ENCODE data around the gene SPATA21.
"Not testable (repeated sequence)": the region's sequence is repeated elsewhere in the genome, so short reads cannot be mapped to it uniquely, and the experiment has no call there.

Gene SPATA21

GRCh38 chr1:16464917-16465625, 27.8 kb upstream of the SPATA21 start:
- H3K9me3 ChIP-seq (ENCODE audit: low read length), result no peaks in the 10 kb centered on the region
- peaks cover 2% of the 10 kb centered on the region for H3K4me1 ChIP-seq (ENCODE audit: insufficient read depth, low read length)
- peaks cover 36% of the 10 kb centered on the region for H3K36me3 ChIP-seq (ENCODE audit: insufficient read depth, low read length)
- no peak overlapping the region for H3K4me3 ChIP-seq (ENCODE audit: low read length)
- H3K27me3 ChIP-seq (ENCODE audit: insufficient read depth, low read length), result no peaks in the 10 kb centered on the region
- no peak overlapping the region for H2AFZ ChIP-seq (ENCODE audit: low read depth, low read length)

DNA sequence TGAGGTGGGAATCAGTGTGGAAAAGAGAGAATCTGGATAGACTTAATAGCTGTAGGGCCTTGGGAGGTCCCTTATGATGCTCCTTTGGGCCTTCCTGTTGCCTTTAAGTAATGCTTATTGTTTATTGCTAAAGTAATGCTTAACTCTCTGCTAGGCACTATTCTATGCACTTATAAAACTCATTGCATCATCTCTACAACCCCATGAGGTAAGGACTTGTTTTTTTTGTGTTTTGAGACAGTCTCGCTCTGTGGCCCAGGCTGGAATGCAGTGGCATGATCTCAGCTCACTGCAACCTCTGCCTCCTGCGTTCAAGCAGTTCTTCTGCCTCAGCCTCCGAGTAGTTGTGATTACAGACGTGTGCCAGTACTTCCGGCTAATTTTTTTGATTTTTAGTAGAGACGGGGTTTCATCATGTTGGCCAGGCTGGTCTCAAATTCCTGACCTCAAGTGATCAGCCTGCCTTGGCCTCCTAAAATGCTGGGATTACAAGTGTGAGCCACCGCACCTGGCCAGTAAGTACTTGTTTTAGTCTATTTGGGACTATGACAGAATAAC, 25.6 kb upstream of the SPATA21 start:
- H3K4me1 ChIP-seq (ENCODE audit: insufficient read depth, low read length), result peaks cover 2% of the 10 kb centered on the region
- H3K36me3 ChIP-seq (ENCODE audit: insufficient read depth, low read length), result peaks cover 46% of the 10 kb centered on the region
- no peaks in the 10 kb centered on the region for H3K27me3 ChIP-seq (ENCODE audit: insufficient read depth, low read length)
- H3K4me3 ChIP-seq (ENCODE audit: low read length), result no peak overlapping the region
- H2AFZ ChIP-seq (ENCODE audit: low read depth, low read length), result no peak overlapping the region
- H3K9me3 ChIP-seq (ENCODE audit: low read length), result no peaks in the 10 kb centered on the region

DNA sequence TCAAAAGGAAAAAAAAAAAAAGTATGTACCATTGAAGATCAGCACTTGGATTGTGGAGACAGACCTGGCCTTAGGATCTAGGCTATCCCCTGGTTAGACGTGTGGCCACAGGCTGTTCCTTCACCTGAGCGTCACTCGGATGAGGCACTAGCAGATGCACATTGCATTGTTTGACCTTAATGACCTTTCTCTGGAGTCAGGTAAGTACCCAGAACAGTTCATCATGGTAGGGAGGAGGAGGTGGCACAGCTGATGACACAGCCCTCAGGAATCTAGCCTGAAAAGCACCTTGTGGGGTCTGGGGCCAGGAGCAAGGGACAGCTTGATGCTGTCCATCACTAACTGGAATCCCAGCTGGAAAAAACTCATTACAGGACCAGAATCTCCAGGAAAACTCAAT, 24.5 kb upstream of the SPATA21 start:
- Histone ChIP-seq H3K4me1 (ENCODE audit: insufficient read depth, low read length) (peaks cover 2% of the 10 kb centered on the region), H2AFZ (ENCODE audit: low read depth, low read length) (no peak overlapping the region), H3K27me3 (ENCODE audit: insufficient read depth, low read length) (no peaks in the 10 kb centered on the region), H3K4me3 (ENCODE audit: low read length) (no peak overlapping the region), H3K9me3 (ENCODE audit: low read length) (no peaks in the 10 kb centered on the region), H3K36me3 (ENCODE audit: insufficient read depth, low read length) (peaks cover 55% of the 10 kb centered on the region)

DNA sequence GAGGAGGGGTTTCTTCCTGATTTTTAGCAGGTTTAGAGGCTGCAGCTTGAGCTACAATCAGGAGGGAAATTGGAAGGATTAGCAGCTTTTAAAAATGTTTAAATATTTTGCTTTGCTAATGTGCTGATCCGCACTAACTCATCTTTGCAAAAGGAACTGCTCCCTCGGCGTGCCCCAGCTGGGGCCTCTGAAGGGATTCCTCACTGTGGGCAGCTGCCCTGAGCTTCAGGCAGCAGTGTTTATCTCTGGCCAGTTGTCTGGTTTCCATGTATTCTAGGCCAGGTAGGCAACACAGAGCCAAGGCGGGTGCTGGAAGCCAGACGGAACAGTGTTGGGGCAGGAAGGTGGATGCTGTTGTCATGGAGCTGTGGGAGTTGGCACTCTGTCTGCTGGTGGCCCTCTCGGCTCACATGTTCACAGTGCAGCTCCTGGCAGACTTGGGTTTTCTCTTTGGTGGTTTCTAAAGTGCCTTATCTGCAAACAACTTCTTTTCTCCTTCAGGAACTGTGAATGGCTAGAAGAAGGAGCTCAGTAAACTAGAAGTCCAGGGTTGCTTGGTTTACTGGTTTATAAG, 22.2 kb upstream of the SPATA21 start:
- no peak overlapping the region for H2AFZ ChIP-seq (ENCODE audit: low read depth, low read length)
- H3K36me3 ChIP-seq (ENCODE audit: insufficient read depth, low read length), result peaks cover 72% of the 10 kb centered on the region
- peaks cover 2% of the 10 kb centered on the region for H3K4me1 ChIP-seq (ENCODE audit: insufficient read depth, low read length)
- H3K27me3 ChIP-seq (ENCODE audit: insufficient read depth, low read length), result no peaks in the 10 kb centered on the region
- no peak overlapping the region for H3K4me3 ChIP-seq (ENCODE audit: low read length)
- H3K9me3 ChIP-seq (ENCODE audit: low read length), result no peaks in the 10 kb centered on the region

- Histone ChIP-seq H3K9me3 (ENCODE audit: low read length) (no peaks in the 10 kb centered on the region), H3K4me1 (ENCODE audit: insufficient read depth, low read length) (peaks cover 2% of the 10 kb centered on the region), H3K4me3 (ENCODE audit: low read length) (no peak overlapping the region), H2AFZ (ENCODE audit: low read depth, low read length) (no peak overlapping the region), H3K27me3 (ENCODE audit: insufficient read depth, low read length) (no peaks in the 10 kb centered on the region), H3K36me3 (ENCODE audit: insufficient read depth, low read length) (peaks cover 68% of the 10 kb centered on the region)
Measured at GRCh38 chr1:16458831-16459230, 21.6 kb upstream of the SPATA21 start.

- H3K36me3 ChIP-seq (ENCODE audit: insufficient read depth, low read length), result peaks cover 80% of the 10 kb centered on the region
- not testable (repeated sequence) for H3K4me3 ChIP-seq (ENCODE audit: low read length); H3K4me1 ChIP-seq (ENCODE audit: insufficient read depth, low read length); H2AFZ ChIP-seq (ENCODE audit: low read depth, low read length); H3K27me3 ChIP-seq (ENCODE audit: insufficient read depth, low read length); H3K9me3 ChIP-seq (ENCODE audit: low read length)
Measured at GRCh38 chr1:16456151-16456550, 18.9 kb upstream of the SPATA21 start.

DNA sequence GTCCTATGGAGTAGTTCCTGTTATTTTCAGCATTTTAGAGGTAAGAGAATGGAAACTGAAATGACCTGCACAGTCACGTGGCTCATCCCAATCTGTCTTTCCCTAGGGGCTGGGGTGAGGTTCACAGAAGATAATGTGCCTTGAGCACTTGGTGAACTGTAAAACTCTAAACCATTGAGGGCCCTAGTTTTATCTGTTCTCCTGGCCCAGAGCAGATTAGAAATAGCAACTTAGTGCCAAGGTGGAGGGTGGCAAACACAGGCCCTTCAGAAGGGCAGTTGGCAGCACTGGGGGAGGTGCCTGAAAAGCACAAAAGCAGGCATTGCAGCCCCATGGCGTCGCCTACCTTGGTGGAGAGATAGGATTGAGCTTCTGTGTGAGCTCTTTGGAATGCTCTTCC, 17.7 kb upstream of the SPATA21 start:
- H3K9me3 ChIP-seq (ENCODE audit: low read length); H2AFZ ChIP-seq (ENCODE audit: low read depth, low read length); H3K4me1 ChIP-seq (ENCODE audit: insufficient read depth, low read length); H3K4me3 ChIP-seq (ENCODE audit: low read length); H3K27me3 ChIP-seq (ENCODE audit: insufficient read depth, low read length): not testable (repeated sequence)
- peaks cover 83% of the 10 kb centered on the region for H3K36me3 ChIP-seq (ENCODE audit: insufficient read depth, low read length)

GRCh38 chr1:16451841-16452528, 14.8 kb upstream of the SPATA21 start:
- H3K9me3 ChIP-seq (ENCODE audit: low read length), result no peaks in the 10 kb centered on the region
- no peaks in the 10 kb centered on the region for H3K27me3 ChIP-seq (ENCODE audit: insufficient read depth, low read length)
- no peak overlapping the region for H3K4me3 ChIP-seq (ENCODE audit: low read length)
- H2AFZ ChIP-seq (ENCODE audit: low read depth, low read length), result no peak overlapping the region
- no peaks in the 10 kb centered on the region for H3K4me1 ChIP-seq (ENCODE audit: insufficient read depth, low read length)
- peaks cover 85% of the 10 kb centered on the region for H3K36me3 ChIP-seq (ENCODE audit: insufficient read depth, low read length)

- no peaks in the 10 kb centered on the region for H3K9me3 ChIP-seq (ENCODE audit: low read length)
- no peak overlapping the region for H2AFZ ChIP-seq (ENCODE audit: low read depth, low read length)
- H3K4me3 ChIP-seq (ENCODE audit: low read length), result no peak overlapping the region
- no peaks in the 10 kb centered on the region for H3K4me1 ChIP-seq (ENCODE audit: insufficient read depth, low read length)
- no peaks in the 10 kb centered on the region for H3K27me3 ChIP-seq (ENCODE audit: insufficient read depth, low read length)
- peaks cover 81% of the 10 kb centered on the region for H3K36me3 ChIP-seq (ENCODE audit: insufficient read depth, low read length)
Measured at GRCh38 chr1:16450863-16451481, 13.7 kb upstream of the SPATA21 start.

DNA sequence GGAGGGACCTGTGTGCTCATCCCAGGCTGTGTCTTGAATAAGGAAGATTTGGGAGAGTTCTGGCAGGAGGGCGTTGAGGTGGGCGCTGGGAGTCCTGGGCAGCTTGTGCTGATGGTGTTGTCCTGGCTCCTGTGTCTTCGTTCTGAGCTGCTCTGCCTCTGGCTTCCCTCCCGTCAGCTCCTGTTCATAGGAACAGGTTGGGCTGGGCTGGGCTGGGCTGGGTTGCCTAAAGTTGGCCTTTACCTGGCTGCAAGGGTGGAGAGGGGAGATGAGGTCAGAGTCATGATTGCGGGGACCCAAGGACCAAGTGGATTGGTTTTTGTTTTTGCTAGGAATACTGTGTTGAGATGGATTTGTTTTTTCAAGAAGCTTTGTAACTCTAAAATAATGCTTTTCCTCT, 12.4 kb upstream of the SPATA21 start:
- Histone ChIP-seq H3K36me3 (ENCODE audit: insufficient read depth, low read length) (peaks cover 77% of the 10 kb centered on the region), H3K9me3 (ENCODE audit: low read length) (no peaks in the 10 kb centered on the region), H3K27me3 (ENCODE audit: insufficient read depth, low read length) (no peaks in the 10 kb centered on the region), H3K4me1 (ENCODE audit: insufficient read depth, low read length) (no peaks in the 10 kb centered on the region), H3K4me3 (ENCODE audit: low read length) (no peak overlapping the region), H2AFZ (ENCODE audit: low read depth, low read length) (no peak overlapping the region)

- no peaks in the 10 kb centered on the region for H3K4me1 ChIP-seq (ENCODE audit: insufficient read depth, low read length)
- no peak overlapping the region for H3K4me3 ChIP-seq (ENCODE audit: low read length)
- no peaks in the 10 kb centered on the region for H3K9me3 ChIP-seq (ENCODE audit: low read length)
- no peak overlapping the region for H2AFZ ChIP-seq (ENCODE audit: low read depth, low read length)
- H3K36me3 ChIP-seq (ENCODE audit: insufficient read depth, low read length), result peaks cover 81% of the 10 kb centered on the region
- no peaks in the 10 kb centered on the region for H3K27me3 ChIP-seq (ENCODE audit: insufficient read depth, low read length)
Measured at GRCh38 chr1:16449065-16449464, 11.8 kb upstream of the SPATA21 start.

GRCh38 chr1:16447641-16448040, 10.4 kb upstream of the SPATA21 start:
- Histone ChIP-seq H3K27me3 (ENCODE audit: insufficient read depth, low read length) (no peaks in the 10 kb centered on the region), H3K9me3 (ENCODE audit: low read length) (no peaks in the 10 kb centered on the region), H2AFZ (ENCODE audit: low read depth, low read length) (no peak overlapping the region), H3K36me3 (ENCODE audit: insufficient read depth, low read length) (peaks cover 85% of the 10 kb centered on the region), H3K4me3 (ENCODE audit: low read length) (no peak overlapping the region), H3K4me1 (ENCODE audit: insufficient read depth, low read length) (no peaks in the 10 kb centered on the region)

- H3K4me3 ChIP-seq (ENCODE audit: low read length), result no peak overlapping the region
- peaks cover 72% of the 10 kb centered on the region for H3K36me3 ChIP-seq (ENCODE audit: insufficient read depth, low read length)
- no peak overlapping the region for H2AFZ ChIP-seq (ENCODE audit: low read depth, low read length)
- H3K27me3 ChIP-seq (ENCODE audit: insufficient read depth, low read length), result no peaks in the 10 kb centered on the region
- no peaks in the 10 kb centered on the region for H3K9me3 ChIP-seq (ENCODE audit: low read length)
- H3K4me1 ChIP-seq (ENCODE audit: insufficient read depth, low read length), result peaks cover 7% of the 10 kb centered on the region
Measured at GRCh38 chr1:16446116-16446515, 8.9 kb upstream of the SPATA21 start.
